CD14-positive monocyte (primary cell): ENCODE results near the gene HEY2. TPM values are rescaled to one million over a fixed set of nuclear protein-coding genes. Genes with fewer than 3 reads are reported as not detected.

Experiments
- DNase-seq, 3 donors: peaks; one replicate each; pipeline ENCODE4 v3.0.0-alpha.2; 2011 to 2022
- H2AFZ ChIP-seq: 2 replicates; pipeline ENCODE4 v1.6.0; 2012; ENCODE audit warnings: mild to moderate bottlenecking, low read depth, low read length, inconsistent platforms; ENCODE audit not compliant: insufficient read depth, poor library complexity, severe bottlenecking
- H3K27ac ChIP-seq, 2 donors: 1 replicate in 1 of 2; 2 replicates in 1 of 2; pipeline ENCODE4 v1.5.1; 2012 to 2013; ENCODE audit warnings: low read length in 2 of 2, control low read depth in 1 of 2, inconsistent platforms in 1 of 2, low read depth in 1 of 2, mild to moderate bottlenecking in 1 of 2
- H3K27me3 ChIP-seq, 2 donors: one replicate each; pipeline versions ENCODE4 v1.6.0 to v1.6.1; 2011 to 2013; ENCODE audit warnings: low read length in 2 of 2; ENCODE audit not compliant: control insufficient read depth in 2 of 2, insufficient read depth in 2 of 2
- H3K36me3 ChIP-seq, 2 donors: replicated peaks in 1 of 2; 1 replicate in 1 of 2; 2 replicates in 1 of 2; pipeline versions ENCODE4 v1.5.1 to v1.6.1; 2012 to 2013; ENCODE audit warnings: low read length in 2 of 2, control low read depth in 1 of 2, inconsistent platforms in 1 of 2, mild to moderate bottlenecking in 1 of 2; ENCODE audit not compliant: insufficient read depth in 2 of 2, control insufficient read depth in 1 of 2
- H3K4me1 ChIP-seq, 2 donors: 1 replicate in 1 of 2; 2 replicates in 1 of 2; pipeline versions ENCODE4 v1.5.1 to v1.6.1; 2012 to 2013; ENCODE audit warnings: low read length in 2 of 2, control low read depth in 1 of 2, inconsistent platforms in 1 of 2, mild to moderate bottlenecking in 1 of 2, moderate library complexity in 1 of 2; ENCODE audit not compliant: insufficient read depth in 2 of 2, control insufficient read depth in 1 of 2
- H3K4me2 ChIP-seq: replicated peaks from 2 replicates; pipeline ENCODE3; 2012; ENCODE audit warnings: low read length, moderate library complexity, mild to moderate bottlenecking; ENCODE audit not compliant: poor library complexity, severe bottlenecking; ENCODE audit errors: extremely low read depth
- H3K4me3 ChIP-seq, 3 experiments: fragments of 200-600 bp in 1 of 3; sonication (generic) in 1 of 3; replicated peaks in 1 of 3; 1 replicate in 2 of 3; 2 replicates in 1 of 3; pipeline ENCODE4 v1.5.1; 2011 to 2013; ENCODE audit warnings: low read length in 3 of 3, mild to moderate bottlenecking in 3 of 3, control low read depth in 2 of 3, low read depth in 2 of 3, inconsistent platforms in 1 of 3, moderate library complexity in 1 of 3
- H3K79me2 ChIP-seq: 2 replicates; pipeline ENCODE4 v1.6.0; 2012; ENCODE audit warnings: mild to moderate bottlenecking, control low read depth, inconsistent platforms, low read length, moderate library complexity; ENCODE audit not compliant: insufficient read depth
- H3K9ac ChIP-seq: 2 replicates; pipeline ENCODE4 v1.6.0; 2017; ENCODE audit warnings: low read length, mild to moderate bottlenecking; ENCODE audit not compliant: insufficient read depth, poor library complexity, severe bottlenecking
- H3K9me3 ChIP-seq, 2 donors: replicated peaks in 1 of 2; 1 replicate in 1 of 2; 2 replicates in 1 of 2; pipeline versions ENCODE4 v1.5.1 to v1.6.1; 2012 to 2013; ENCODE audit warnings: low read length in 2 of 2, control low read depth in 1 of 2; ENCODE audit not compliant: control insufficient read depth in 1 of 2, insufficient read depth in 1 of 2
- H4K20me1 ChIP-seq: 2 replicates; pipeline ENCODE4 v1.6.0; 2012; ENCODE audit warnings: mild to moderate bottlenecking, low read length, control low read depth, moderate library complexity; ENCODE audit not compliant: insufficient read depth
- H3K27ac Mint-ChIP-seq, 7 donors: one replicate each; pipeline ENCODE4 v1.8.0; 2020; ENCODE audit warnings: mild to moderate bottlenecking in 7 of 7, mixed read lengths in 7 of 7, moderate library complexity in 6 of 7, inconsistent platforms in 2 of 7
- H3K27me3 Mint-ChIP-seq, 3 donors: one replicate each; pipeline ENCODE4 v1.8.0; 2021 to 2022; ENCODE audit warnings: low read depth in 3 of 3, mild to moderate bottlenecking in 3 of 3, mixed read lengths in 3 of 3, moderate library complexity in 3 of 3, inconsistent platforms in 1 of 3
- H3K36me3 Mint-ChIP-seq, 2 donors: one replicate each; pipeline ENCODE4 v1.8.0; 2020; ENCODE audit warnings: mixed read lengths in 2 of 2, inconsistent platforms in 1 of 2, mild to moderate bottlenecking in 1 of 2
- H3K4me1 Mint-ChIP-seq: one replicate; pipeline ENCODE4 v1.8.0; 2020; ENCODE audit warnings: mild to moderate bottlenecking, mixed read lengths
- H3K4me3 Mint-ChIP-seq, 2 donors: one replicate each; pipeline ENCODE4 v1.8.0; 2020; ENCODE audit warnings: mild to moderate bottlenecking in 2 of 2, mixed read lengths in 2 of 2, moderate library complexity in 1 of 2
- H3K9me3 Mint-ChIP-seq, 7 donors: one replicate each; pipeline ENCODE4 v1.8.0; 2020 to 2022; ENCODE audit warnings: mixed read lengths in 7 of 7, mild to moderate bottlenecking in 6 of 7, moderate library complexity in 6 of 7, inconsistent platforms in 2 of 7
- WGBS: methylation state at CpG from one replicate; pipeline ENCODE4 v1.1.5; 2013; ENCODE audit warnings: missing lambda C conversion rate; ENCODE audit not compliant: insufficient coverage; 5-methylcytosine and 5-hydroxymethylcytosine counted together
- intact Hi-C, 2 donors: fragments of 100-400 bp; cut with micrococcal nuclease; formaldehyde crosslinking; loops; one replicate each; pipeline versions ENCODE4 v1.15.0 to v1.15.1; 2023
- polyA plus RNA-seq, 3 donors: library from polyadenylated mRNA; depleted of rRNA in 1 of 3; unstranded in 2 of 3; stranded (reverse) in 1 of 3; fragments of 300-500 nt in 2 of 3; fragments of >200 nt in 1 of 3; fragmentation: Illumina TruSeq in 2 of 3; gene quantifications; 1 replicate in 2 of 3; 2 replicates in 1 of 3; pipeline ENCODE4 v1.2.3, GENCODE V29; 2012 to 2021
- TF ChIP-seq, protein P1 (sequence below): fragments of 200-600 bp; IDR thresholded peaks from one replicate; pipeline ENCODE4 v1.8.0; 2022; ENCODE audit warnings: antibody characterized with exemption, mild to moderate bottlenecking

The HEY2 gene
- polyA plus RNA-seq, 3 donors = not detected

DNA sequence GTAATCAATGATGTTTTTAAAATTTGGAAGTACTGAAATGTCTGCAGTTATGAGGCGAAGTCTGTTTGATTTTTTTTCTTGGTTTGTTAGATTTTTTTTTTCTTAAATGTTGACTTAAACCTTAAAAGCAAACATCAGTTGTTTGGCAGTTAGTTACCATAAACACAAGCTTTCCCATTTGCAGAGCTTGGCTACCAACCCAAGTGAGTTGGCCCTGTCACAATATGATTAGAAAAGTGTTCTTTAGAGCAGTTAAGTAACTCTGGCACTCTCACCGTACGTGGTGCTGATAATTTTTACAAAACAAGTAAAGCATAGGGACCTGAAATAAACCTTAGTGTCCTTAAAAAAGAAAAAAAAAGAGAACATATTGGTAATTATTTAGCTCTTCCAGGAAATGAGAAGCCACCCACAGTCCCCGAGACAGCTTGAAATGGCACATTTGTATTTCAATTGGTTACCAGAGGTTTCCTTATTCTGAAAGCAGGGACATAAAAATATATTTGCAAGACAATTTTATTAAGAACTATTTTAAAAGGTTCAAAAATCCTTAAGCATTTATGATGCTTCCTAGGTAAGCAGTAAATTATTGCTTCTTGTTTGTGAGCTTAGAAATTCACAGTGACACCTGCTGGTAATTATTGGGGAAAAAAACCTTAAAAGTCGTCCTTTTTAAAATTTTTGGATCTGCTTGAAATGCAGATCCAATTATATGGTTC lies 3.9 kb downstream of the HEY2 start:
- H4K20me1 ChIP-seq = no peaks in the 10 kb centered on the region
- H3K27me3 ChIP-seq = peaks cover 78 to 85% of the 10 kb centered on the region in 2 donors
- Mint-ChIP-seq H3K9me3 (peaks cover 0 to 17% (median 11%) of the 10 kb centered on the region in 7 donors), H3K4me1 (peaks cover 19% of the 10 kb centered on the region), H3K27ac (no peak overlapping the region), H3K4me3 (peak overlapping the region in 1 of 2 donors; percentile 73), H3K36me3 (peaks cover 6 to 13% of the 10 kb centered on the region in 2 donors), H3K27me3 (peaks cover 57 to 73% (median 65%) of the 10 kb centered on the region in 3 donors)
- no CpG with 5 or more reads among the region's 5 CpGs for WGBS
- DNase-seq = peak in 2 of 3 donors; percentile 11 to 20
- no peak overlapping the region for H3K4me3 ChIP-seq
- H3K79me2 ChIP-seq = no peaks in the 10 kb centered on the region
- H3K36me3 ChIP-seq = no peaks in the 10 kb centered on the region
- TF ChIP-seq, protein P1, sequence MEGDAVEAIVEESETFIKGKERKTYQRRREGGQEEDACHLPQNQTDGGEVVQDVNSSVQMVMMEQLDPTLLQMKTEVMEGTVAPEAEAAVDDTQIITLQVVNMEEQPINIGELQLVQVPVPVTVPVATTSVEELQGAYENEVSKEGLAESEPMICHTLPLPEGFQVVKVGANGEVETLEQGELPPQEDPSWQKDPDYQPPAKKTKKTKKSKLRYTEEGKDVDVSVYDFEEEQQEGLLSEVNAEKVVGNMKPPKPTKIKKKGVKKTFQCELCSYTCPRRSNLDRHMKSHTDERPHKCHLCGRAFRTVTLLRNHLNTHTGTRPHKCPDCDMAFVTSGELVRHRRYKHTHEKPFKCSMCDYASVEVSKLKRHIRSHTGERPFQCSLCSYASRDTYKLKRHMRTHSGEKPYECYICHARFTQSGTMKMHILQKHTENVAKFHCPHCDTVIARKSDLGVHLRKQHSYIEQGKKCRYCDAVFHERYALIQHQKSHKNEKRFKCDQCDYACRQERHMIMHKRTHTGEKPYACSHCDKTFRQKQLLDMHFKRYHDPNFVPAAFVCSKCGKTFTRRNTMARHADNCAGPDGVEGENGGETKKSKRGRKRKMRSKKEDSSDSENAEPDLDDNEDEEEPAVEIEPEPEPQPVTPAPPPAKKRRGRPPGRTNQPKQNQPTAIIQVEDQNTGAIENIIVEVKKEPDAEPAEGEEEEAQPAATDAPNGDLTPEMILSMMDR = peak; percentile 56
- H3K4me1 ChIP-seq = peaks cover 21 to 25% of the 10 kb centered on the region in 2 donors
- H3K9me3 ChIP-seq = peaks cover 0 to 7% of the 10 kb centered on the region in 2 donors
- H3K4me2 ChIP-seq = no peak overlapping the region
- no peak overlapping the region for H3K27ac ChIP-seq
- no peak overlapping the region for H2AFZ ChIP-seq
- H3K9ac ChIP-seq = no peak overlapping the region
- intact Hi-C loops = loop anchor here in 1 of 2 donors (5.0 kb wide), 1 partner anchor 441 kb away; no protein-coding TSS in a partner anchor

DNA sequence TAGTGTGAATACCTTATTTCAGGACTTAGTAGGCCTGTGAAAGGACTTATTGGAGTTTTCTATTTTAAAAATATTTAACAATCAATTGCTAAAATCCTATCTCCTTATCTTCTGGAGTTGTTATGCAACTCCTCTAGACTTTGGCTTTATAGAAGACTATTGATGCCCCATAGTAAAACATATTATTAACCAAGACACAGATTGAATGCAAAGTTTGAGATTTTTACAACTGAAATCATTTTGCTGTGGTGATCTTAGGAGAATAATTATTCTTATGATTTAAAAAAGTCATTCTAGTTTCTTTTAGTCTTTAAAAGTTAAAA lies 4.5 kb downstream of the HEY2 start:
- Histone ChIP-seq H3K4me2 (no peak overlapping the region), H4K20me1 (no peaks in the 10 kb centered on the region), H3K27me3 (peaks cover 76 to 84% of the 10 kb centered on the region in 2 donors), H3K36me3 (no peaks in the 10 kb centered on the region), H3K79me2 (no peaks in the 10 kb centered on the region), H3K9me3 (peaks cover 0 to 1% of the 10 kb centered on the region in 2 donors), H2AFZ (no peak overlapping the region), H3K9ac (no peak overlapping the region), H3K27ac (no peak overlapping the region), H3K4me1 (peaks cover 15 to 20% of the 10 kb centered on the region in 2 donors), H3K4me3 (no peak overlapping the region)
- intact Hi-C loops = loop anchor here in 1 of 2 donors (5.0 kb wide), 1 partner anchor 442 kb away; no protein-coding TSS in a partner anchor
- TF ChIP-seq, protein P1 = peak; percentile 19
- H3K9me3 Mint-ChIP-seq = peaks cover 0 to 12% (median 8%) of the 10 kb centered on the region in 7 donors
- H3K4me1 Mint-ChIP-seq = peaks cover 13% of the 10 kb centered on the region
- peaks cover 6 to 10% of the 10 kb centered on the region in 2 donors for H3K36me3 Mint-ChIP-seq
- H3K27me3 Mint-ChIP-seq = peaks cover 52 to 68% (median 61%) of the 10 kb centered on the region in 3 donors
- H3K27ac Mint-ChIP-seq = no peak overlapping the region
- no peak for DNase-seq
- H3K4me3 Mint-ChIP-seq = peak overlapping the region in 1 of 2 donors; percentile 35
